GM18499 (cell line): ENCODE measurements around the gene PDE3B.

Source experiments
- ATAC-seq: cut with Tn5 transposase; IDR thresholded peaks from one replicate; pipeline ENCODE4 v1.9.1; 2021; ENCODE audit warnings: moderate number of reproducible peaks; ENCODE audit not compliant: insufficient read depth, unreplicated experiment

Gene PDE3B

DNA sequence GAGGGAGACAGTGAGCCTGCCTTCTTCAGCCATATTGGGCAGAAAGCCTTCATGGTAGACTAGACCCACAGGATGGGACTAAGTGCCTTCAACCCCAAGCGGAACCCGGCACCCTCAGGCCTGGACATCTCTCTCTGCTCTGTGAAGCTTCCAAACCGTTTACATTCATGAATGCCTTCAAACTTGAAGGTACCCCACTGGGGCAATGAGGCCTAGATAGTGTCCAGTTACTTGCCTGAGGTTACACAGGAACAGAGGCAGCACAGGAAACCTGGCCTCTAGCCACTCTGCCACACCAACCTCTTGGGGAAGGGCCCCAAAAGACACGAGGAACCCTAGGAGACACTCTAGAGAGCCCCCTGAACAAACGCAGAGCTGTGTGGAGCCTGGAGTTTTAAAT is 263.0 kb downstream of the PDE3B start:
- ATAC-seq = no peak

DNA sequence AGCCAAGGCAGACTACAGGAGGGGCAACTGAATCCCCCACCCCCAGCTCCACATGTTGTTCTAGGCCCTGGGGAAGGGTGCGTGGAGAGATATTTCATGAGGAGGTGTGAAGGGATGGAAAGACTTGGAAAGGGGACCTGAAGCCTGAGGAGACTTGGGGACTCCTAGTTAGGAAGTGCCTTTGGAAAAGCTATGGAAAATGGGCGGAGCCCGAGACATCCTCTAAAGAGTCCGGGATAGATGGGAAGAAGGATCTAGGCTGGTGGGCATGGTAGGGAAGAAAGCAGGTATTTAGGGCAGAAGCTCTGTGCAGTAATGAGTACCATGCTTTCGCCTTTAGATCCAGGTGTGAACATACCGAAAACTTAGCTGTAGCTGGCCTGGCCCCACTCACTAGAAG is 263.4 kb downstream of the PDE3B start:
- ATAC-seq = no peak

DNA sequence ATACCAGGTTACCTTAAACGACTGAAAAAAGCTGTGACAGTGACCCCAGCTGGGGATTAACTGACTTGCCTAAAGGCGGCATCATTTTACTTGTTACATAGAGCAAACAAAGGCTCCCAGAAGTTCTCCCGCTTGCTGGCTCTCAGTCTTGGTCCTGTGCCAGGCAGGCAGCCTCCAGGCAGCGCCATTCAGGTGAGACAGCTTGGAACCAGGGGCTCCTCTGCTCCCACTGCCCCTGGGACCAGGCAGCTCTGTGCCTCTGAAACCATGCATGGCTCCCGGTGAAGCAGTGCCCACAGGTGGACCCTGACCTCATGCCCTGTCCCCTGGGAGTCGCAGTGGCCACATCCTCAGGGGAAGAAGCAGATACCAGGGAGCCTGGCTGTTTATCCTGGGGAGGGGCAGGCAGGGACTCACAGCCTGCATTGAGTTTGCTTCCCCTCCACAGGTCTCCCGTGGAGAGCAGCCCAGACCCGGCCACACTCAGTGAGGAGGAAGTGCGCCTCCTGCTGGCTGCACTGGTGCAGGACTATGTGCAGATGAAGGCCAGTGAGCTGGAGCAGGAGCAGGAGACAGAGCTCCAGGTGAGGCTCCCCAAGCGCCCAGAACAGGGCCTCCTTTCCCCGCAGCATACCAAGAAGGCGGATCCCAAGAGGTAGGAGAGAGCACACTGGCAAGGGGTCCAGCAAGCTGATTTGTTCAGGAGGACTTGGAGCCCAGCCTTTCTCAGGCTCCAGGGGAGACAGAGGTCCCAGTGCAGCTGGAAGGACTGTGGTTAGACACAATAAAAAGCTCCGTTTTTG is 264.0 kb downstream of the PDE3B start:
- peak; percentile 34 for ATAC-seq

DNA sequence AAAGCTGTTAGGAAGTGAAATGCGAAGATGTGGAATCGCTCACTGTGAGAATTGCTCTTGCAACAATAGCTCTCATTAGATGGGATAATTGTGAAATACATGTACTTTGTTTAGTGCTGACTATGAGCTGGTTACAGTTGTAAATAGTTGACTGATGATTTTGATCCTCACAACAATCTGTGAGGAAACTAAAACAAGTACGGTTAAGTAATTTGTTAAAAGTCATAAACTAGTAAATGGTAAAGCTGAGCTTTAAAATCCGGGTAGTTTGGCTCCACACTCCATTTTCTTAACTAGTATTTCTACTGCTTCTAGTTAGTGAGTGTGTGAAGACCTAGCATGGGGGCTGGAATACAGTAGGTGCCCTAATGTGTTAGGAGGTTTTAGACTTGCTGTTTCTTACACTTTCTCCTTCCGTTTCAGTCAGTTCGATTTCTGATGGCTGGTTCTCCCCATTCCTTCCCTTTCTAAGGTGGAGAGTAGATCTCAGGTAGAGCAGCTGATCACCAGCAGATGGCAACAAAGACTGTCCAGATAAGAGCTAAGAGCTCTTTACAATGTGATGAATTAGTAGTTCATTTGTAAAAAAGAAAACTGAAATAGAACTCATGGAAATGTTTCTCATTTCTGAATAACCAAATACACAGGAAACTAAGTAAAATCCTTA is 264.7 kb downstream of the PDE3B start:
- peak; percentile 27 for ATAC-seq

DNA sequence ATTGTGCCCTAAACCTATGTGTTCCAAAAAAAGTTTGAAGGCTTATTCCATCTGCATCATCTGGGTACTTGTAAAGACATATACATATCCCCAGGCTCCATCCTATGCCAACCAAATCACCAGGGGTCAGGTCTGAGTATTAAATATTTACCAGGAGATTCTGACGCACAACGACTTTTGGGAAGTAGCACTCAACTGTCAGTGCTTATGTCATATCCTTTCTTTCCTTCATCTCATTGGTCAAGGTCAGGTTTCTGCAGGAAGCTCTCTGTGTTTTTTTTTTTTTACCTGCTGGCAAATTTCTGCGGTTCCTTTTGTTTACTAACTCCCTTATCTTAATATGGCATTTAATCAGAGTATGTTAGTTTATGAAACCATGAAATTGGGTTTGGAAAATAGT is 270.9 kb downstream of the PDE3B start:
- ATAC-seq = no peak

DNA sequence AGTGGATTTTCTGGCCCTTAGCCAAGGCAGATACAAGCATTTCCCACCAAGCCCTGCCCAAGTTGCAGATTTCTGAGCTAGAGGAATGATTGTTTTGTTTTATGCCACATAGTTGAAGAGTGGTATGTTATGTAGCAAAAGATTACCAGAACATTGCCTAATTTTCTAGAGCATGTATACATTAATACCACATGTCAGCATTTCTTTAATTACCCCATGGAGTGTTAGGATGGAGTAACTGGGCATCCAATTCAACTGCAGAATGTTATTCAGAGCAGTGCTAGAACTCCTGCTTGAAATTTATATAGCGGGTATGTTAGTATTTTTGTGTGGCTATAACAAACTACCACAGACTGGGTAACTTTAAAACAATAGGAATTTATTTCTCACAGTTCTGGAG is 272.8 kb downstream of the PDE3B start:
- no peak for ATAC-seq
